GM12878 (cell line): Measurements from ENCODE around the gene SMOC1. TPM values are rescaled to one million over a fixed set of nuclear protein-coding genes. Genes with fewer than 3 reads are reported as not detected.

ENCODE experiments used
- ATAC-seq: fragments of 200-7000 bp; cut with Tn5 transposase; 3 replicates; pipeline ENCODE4 v1.9.1; 2020; ENCODE audit warnings: mild to moderate bottlenecking, moderate library complexity
- BruUV-seq: library from RNA; stranded (reverse); fragments of 400-500 nt; replicated peaks from 2 replicates; lab custom pipeline; 2021; lab: Mats Ljungman, UMichigan
- CTCF ChIA-PET: fragments of 300-600 bp; sonication (Branson Sonifier 250); formaldehyde crosslinking; extraction: SDS; loops from one replicate; lab custom pipeline; 2021; ENCODE audit warnings: inconsistent platforms; lab: Yijun Ruan, JAX
- POLR2A ChIA-PET: fragments of 350-600 bp; formaldehyde crosslinking; extraction: SDS; loops from one replicate; lab custom pipeline; 2021; ENCODE audit warnings: inconsistent platforms; lab: Charles Lee
- RAD21 ChIA-PET: fragments of 300-600 bp; sonication (Branson Sonifier 250); formaldehyde crosslinking; loops from one replicate; lab custom pipeline; 2023; ENCODE audit warnings: antibody characterized with exemption; ENCODE audit not compliant: unreplicated experiment; lab: Charles Lee
- SMC1A ChIA-PET: fragments of 300-600 bp; sonication (Branson Sonifier 250); formaldehyde crosslinking; loops from one replicate; lab custom pipeline; 2023; ENCODE audit not compliant: unreplicated experiment, uncharacterized antibody; lab: Charles Lee
- DNase-seq: peaks from one replicate; pipeline ENCODE4 v3.0.0-alpha.2; 2011; ENCODE audit warnings: low read depth, low spot score
- FAIRE-seq: peaks from 3 replicates; lab custom pipeline; 2011; peaks lifted over from hg19 to GRCh38; lab: Jason Lieb, UNC
- H2AFZ ChIP-seq: 2 replicates; pipeline ENCODE4 v1.6.0; 2011; ENCODE audit warnings: low read depth, low read length, control low read depth; ENCODE audit not compliant: control insufficient read depth
- H3K27ac ChIP-seq: 2 replicates; pipeline ENCODE4 v1.5.1; 2011; ENCODE audit warnings: control low read depth; ENCODE audit not compliant: control insufficient read depth, insufficient read depth
- H3K27me3 ChIP-seq, 2 experiments: replicated peaks in 1 of 2; 2 replicates each; pipeline versions ENCODE4 v1.6.0 to v1.6.1; 2011; ENCODE audit warnings: low read length in 1 of 2; ENCODE audit not compliant: control insufficient read depth in 2 of 2, insufficient read depth in 2 of 2
- H3K36me3 ChIP-seq, 2 experiments: 2 replicates each; pipeline ENCODE4 v1.5.1; 2011; ENCODE audit warnings: low read length in 1 of 2; ENCODE audit not compliant: control insufficient read depth in 2 of 2, insufficient read depth in 2 of 2
- H3K4me1 ChIP-seq: 2 replicates; pipeline ENCODE4 v1.6.1; 2011; ENCODE audit warnings: mild to moderate bottlenecking, low read length, moderate library complexity, mixed read lengths; ENCODE audit not compliant: control insufficient read depth, insufficient read depth
- H3K4me2 ChIP-seq: 2 replicates; pipeline ENCODE4 v1.6.0; 2011; ENCODE audit warnings: control low read depth; ENCODE audit not compliant: control insufficient read depth, insufficient read depth
- H3K4me3 ChIP-seq: fragments of 200-600 bp; sonication (generic); 2 replicates; pipeline ENCODE4 v1.5.1; 2016
- H3K79me2 ChIP-seq: 2 replicates; pipeline ENCODE4 v1.6.0; 2011; ENCODE audit warnings: low read length; ENCODE audit not compliant: control insufficient read depth, insufficient read depth
- H3K9ac ChIP-seq: 2 replicates; pipeline ENCODE4 v1.8.0; 2011; ENCODE audit warnings: low read length, control low read depth, mixed read lengths; ENCODE audit not compliant: control insufficient read depth, insufficient read depth
- H3K9me3 ChIP-seq: replicated peaks from 3 replicates; pipeline ENCODE4 v1.5.1; 2011; ENCODE audit warnings: mild to moderate bottlenecking, low read length; ENCODE audit not compliant: control insufficient read depth, insufficient read depth
- H4K20me1 ChIP-seq: 2 replicates; pipeline ENCODE4 v1.6.0; 2011; ENCODE audit not compliant: control insufficient read depth, insufficient read depth
- BMI1 ChIP-seq: fragments of 450-650 bp; IDR thresholded peaks from 2 replicates; pipeline ENCODE4 v1.6.1; 2016; ENCODE audit warnings: mild to moderate bottlenecking, moderate library complexity, borderline replicate concordance
- EGR1 ChIP-seq, 2 experiments: IDR thresholded peaks; 1 replicate in 1 of 2; 2 replicates in 1 of 2; pipeline ENCODE4 v1.6.1; 2011 to 2012; ENCODE audit warnings: low read depth in 2 of 2, low read length in 2 of 2, borderline replicate concordance in 1 of 2, mild to moderate bottlenecking in 1 of 2, moderate library complexity in 1 of 2
- GABPA ChIP-seq: IDR thresholded peaks from 2 replicates; pipeline ENCODE4 v1.6.1; 2014; ENCODE audit warnings: antibody characterized with exemption, low read depth, mild to moderate bottlenecking, inconsistent platforms
- HDGF ChIP-seq: fragments of 450-650 bp; IDR thresholded peaks from 2 replicates; pipeline ENCODE4 v1.6.1; 2016; ENCODE audit warnings: antibody characterized with exemption
- MXI1 ChIP-seq: fragments of 150-350 bp; IDR thresholded peaks from 2 replicates; pipeline ENCODE4 v1.6.1; 2011; ENCODE audit warnings: low read depth, mild to moderate bottlenecking, inconsistent platforms, low read length, improper control_type of control experiment
- MYB ChIP-seq: fragments of 150-350 bp; IDR thresholded peaks from 2 replicates; pipeline ENCODE4 v1.6.1; 2014; ENCODE audit warnings: mild to moderate bottlenecking, low read depth, low read length, borderline replicate concordance
- MYC ChIP-seq: IDR thresholded peaks from 2 replicates; pipeline ENCODE4 v1.6.1; 2011; ENCODE audit warnings: mild to moderate bottlenecking, low read length, moderate library complexity, inconsistent platforms; ENCODE audit not compliant: insufficient read depth, insufficient replicate concordance, insufficient read length, severe bottlenecking
- NBN ChIP-seq: fragments of 450-650 bp; IDR thresholded peaks from 2 replicates; pipeline ENCODE4 v1.6.1; 2016
- NFIC ChIP-seq: IDR thresholded peaks from 2 replicates; pipeline ENCODE4 v1.6.1; 2012; ENCODE audit warnings: low read depth, mild to moderate bottlenecking, inconsistent platforms, low read length, moderate library complexity
- NKRF ChIP-seq: fragments of 450-650 bp; conservative IDR thresholded peaks from 2 replicates; pipeline ENCODE4 v1.6.1; 2017; ENCODE audit warnings: mild to moderate bottlenecking, moderate library complexity
- PKNOX1 ChIP-seq: fragments of 450-650 bp; IDR thresholded peaks from 2 replicates; pipeline ENCODE4 v1.6.1; 2016; ENCODE audit warnings: mild to moderate bottlenecking
- POLR2A ChIP-seq: IDR thresholded peaks from 2 replicates; pipeline ENCODE4 v1.6.1; 2011; ENCODE audit warnings: low read depth, mild to moderate bottlenecking, low read length
- RFX5 ChIP-seq: IDR thresholded peaks from 2 replicates; pipeline ENCODE4 v1.6.1; 2011; ENCODE audit warnings: low read depth, low read length, improper control_type of control experiment
- SREBF1 ChIP-seq: IDR thresholded peaks from 2 replicates; pipeline ENCODE4 v1.6.1; 2012; ENCODE audit warnings: mild to moderate bottlenecking, low read length
- TARDBP ChIP-seq: IDR thresholded peaks from 2 replicates; pipeline ENCODE4 v1.6.1; 2016; ENCODE audit warnings: borderline replicate concordance
- WRNIP1 ChIP-seq: IDR thresholded peaks from 2 replicates; pipeline ENCODE4 v1.6.1; 2011; ENCODE audit warnings: low read depth, low read length, improper control_type of control experiment, borderline replicate concordance
- YBX1 ChIP-seq: fragments of 450-650 bp; IDR thresholded peaks from 2 replicates; pipeline ENCODE4 v1.6.1; 2016; ENCODE audit warnings: antibody characterized with exemption
- ZBED1 ChIP-seq: IDR thresholded peaks from 2 replicates; pipeline ENCODE4 v1.6.1; 2016; ENCODE audit warnings: borderline replicate concordance
- WGBS: methylation state at CpG from one replicate; pipeline ENCODE4 v1.1.6; 2016; ENCODE audit warnings: low lambda C conversion rate; ENCODE audit not compliant: insufficient replicate concordance, insufficient coverage; ENCODE audit errors: missing lambda C conversion rate; 5-methylcytosine and 5-hydroxymethylcytosine counted together
- in situ Hi-C: fragments of 300-500 bp; cut with MboI; formaldehyde crosslinking; loops from 9 replicates; pipeline ENCODE4 v1.14.3; 2018; ENCODE audit warnings: mixed read lengths
- intact Hi-C: fragments of 100-400 bp; cut with micrococcal nuclease; formaldehyde crosslinking; loops from one replicate; pipeline ENCODE4 v1.14.2; 2022; ENCODE audit not compliant: unreplicated experiment
- polyA plus RNA-seq, 11 experiments: library from polyadenylated mRNA; depleted of rRNA in 4 of 11; unstranded in 6 of 11; stranded (reverse) in 5 of 11; fragments of >200 nt; fragmentation: Nextera tagmentation in 4 of 11; fragmentation: Illumina TruSeq in 1 of 11; extraction: Ambion mirVana in 4 of 11; extraction: Trizol in 1 of 11; gene quantifications; 1 replicate in 1 of 11; 2 replicates in 10 of 11; pipeline versions ENCODE4 v1.2.1 to v1.2.3, GENCODE V29; 2011 to 2016; ENCODE audit warnings: inconsistent platforms in 2 of 11, missing spikeins in 2 of 11, low read depth in 1 of 11
- total RNA-seq, 4 experiments: library from RNA; depleted of rRNA in 3 of 4; stranded (reverse); fragments of >200 nt in 3 of 4; fragmentation: Illumina TruSeq in 1 of 4; extraction: Trizol in 1 of 4; gene quantifications; 2 replicates each; pipeline versions ENCODE4 v1.2.1 to v1.2.3, GENCODE V29; 2013 to 2021

Gene SMOC1
- total and polyA plus RNA-seq, 10 of the 15 experiments (the other 5 are each of a cell fraction or from before 2014, with no cell fraction given), result 0.03 to 0.26 (median 0.14) TPM; not detected in 7

GRCh38 chr14:69951263-69951662, 72.0 kb downstream of the SMOC1 start:
- CTCF ChIA-PET, result interaction anchor here (1.0 to 1.2 kb wide), 2 partner anchors 133 to 220 kb away, joined by 3 read pairs; no protein-coding TSS in a partner anchor
- BruUV-seq, result no TSS peak

More at GRCh38 chr14:69951263-69951662, 72.0 kb downstream of the SMOC1 start:
- TF ChIP-seq MYC, result no peak
- no peak for TF ChIP-seq NBN
- TF ChIP-seq PKNOX1, result no peak
- TF ChIP-seq ZBED1, result no peak
- no peak for TF ChIP-seq YBX1
- no peak for TF ChIP-seq GABPA
- no peak for TF ChIP-seq POLR2A
- TF ChIP-seq NKRF, result no peak
- no peak for TF ChIP-seq BMI1
- TF ChIP-seq RFX5, result no peak
- no peak for TF ChIP-seq SREBF1
- no peak for TF ChIP-seq MYB
- no peak for TF ChIP-seq EGR1 (IDR thresholded peaks at IDR 0.05; ENCODE audit: borderline replicate concordance in 1 of 2, low read depth in 2 of 2, low read length in 2 of 2)
- TF ChIP-seq TARDBP, result no peak
- TF ChIP-seq HDGF, result no peak
- TF ChIP-seq WRNIP1, result no peak
- TF ChIP-seq NFIC, result no peak
- no peak for TF ChIP-seq MXI1
- no peak overlapping the region for H2AFZ ChIP-seq
- intact Hi-C loops, result no loop called here
- SMC1A ChIA-PET, result interaction anchor here (0.6 to 1.6 kb wide), 2 partner anchors 17 to 60 kb away, joined by 3 to 4 read pairs; no protein-coding TSS in a partner anchor
- RAD21 ChIA-PET, result no interaction called here
- POLR2A ChIA-PET, result no interaction called here
- H3K79me2 ChIP-seq, result no peaks in the 10 kb centered on the region
- FAIRE-seq, result no peak
- no peaks in the 10 kb centered on the region; the same call in 2 of the 3 replicates for H3K9me3 ChIP-seq
- H3K27ac ChIP-seq, result no peak overlapping the region
- H3K27me3 ChIP-seq, result peaks cover 2% of the 10 kb centered on the region in 2 experiments; a peak in 3 of 4 replicates
- no peaks in the 10 kb centered on the region for H3K36me3 ChIP-seq
- H4K20me1 ChIP-seq, result no peaks in the 10 kb centered on the region
- no peaks in the 10 kb centered on the region for H3K4me1 ChIP-seq
- no peak overlapping the region for H3K4me3 ChIP-seq
- 70% methylated on average over 3 of the region's 3 CpGs for WGBS
- ATAC-seq, result no peak
- DNase-seq, result no peak
- H3K9ac ChIP-seq, result no peak overlapping the region
- in situ Hi-C loops, result no loop called here
- no peak overlapping the region for H3K4me2 ChIP-seq
